Esophagus squamous epithelium (tissue), 5 donors: ENCODE measurements around the gene ANKS1A. TPM values are rescaled to one million over a fixed set of nuclear protein-coding genes. Genes with fewer than 3 reads are reported as not detected.

Experiments used
- DNase-seq: peaks from one replicate; lab custom pipeline; 2025; lab: John Stamatoyannopoulos, UW
- H3K27ac ChIP-seq, 4 donors: fragments of 200-600 bp; sonication (generic); one replicate each; pipeline ENCODE4 v1.5.1; 2016 to 2019; ENCODE audit warnings: mild to moderate bottlenecking in 1 of 4
- H3K27me3 ChIP-seq, 4 donors: fragments of 200-600 bp; sonication (generic); 1 replicate in 3 of 4; 2 replicates in 1 of 4; pipeline versions ENCODE4 v1.5.1 to v1.6.0; 2017 to 2021; ENCODE audit warnings: antibody characterized with exemption in 1 of 4
- H3K36me3 ChIP-seq, 3 donors: fragments of 200-600 bp; sonication (generic); one replicate each; pipeline ENCODE4 v1.5.1; 2016 to 2019
- H3K4me1 ChIP-seq, 3 donors: fragments of 200-600 bp; sonication (generic); one replicate each; pipeline ENCODE4 v1.5.1; 2017 to 2019
- H3K4me3 ChIP-seq, 4 donors: fragments of 200-600 bp; sonication (generic); 1 replicate in 3 of 4; 2 replicates in 1 of 4; pipeline ENCODE4 v1.5.1; 2016 to 2019; ENCODE audit warnings: mild to moderate bottlenecking in 2 of 4, moderate library complexity in 1 of 4
- H3K9me3 ChIP-seq, 3 donors: fragments of 200-600 bp; sonication (generic); one replicate each; pipeline ENCODE4 v1.5.1; 2016 to 2019
- POLR2A ChIP-seq, 4 donors: fragments of 450-650 bp; IDR thresholded peaks; one replicate each; pipeline ENCODE4 v1.6.1; 2017; ENCODE audit warnings: antibody characterized with exemption in 4 of 4, mild to moderate bottlenecking in 4 of 4, moderate library complexity in 3 of 4
- WGBS, 2 donors: methylation state at CpG; one replicate each; pipeline ENCODE4 v1.1.5; 2018; 5-methylcytosine and 5-hydroxymethylcytosine counted together
- intact Hi-C: fragments of 100-400 bp; cut with DNase I; formaldehyde crosslinking; loops from one replicate; pipeline ENCODE4 v1.15.0; 2022
- total RNA-seq, 4 donors: library from RNA; depleted of rRNA; stranded (reverse); fragments of >200 nt; gene quantifications; one replicate each; pipeline ENCODE4 v1.1.0, GENCODE V29; 2016
- TF ChIP-seq, protein P1 (sequence below), 6 experiments: fragments of 450-650 bp in 4 of 6; fragments of 200-600 bp in 2 of 6; sonication (generic) in 2 of 6; IDR thresholded peaks; one replicate each; pipeline ENCODE4 v1.5.1; 2016 to 2019; ENCODE audit warnings: antibody characterized with exemption in 6 of 6, mild to moderate bottlenecking in 4 of 6, moderate library complexity in 4 of 6
- donor health status: DM: yes; HTN: yes; CAD: no.

The ANKS1A gene
- total RNA-seq, 4 donors from 2014 or later: 12.6 to 27.1 (median 17.5) TPM

DNA sequence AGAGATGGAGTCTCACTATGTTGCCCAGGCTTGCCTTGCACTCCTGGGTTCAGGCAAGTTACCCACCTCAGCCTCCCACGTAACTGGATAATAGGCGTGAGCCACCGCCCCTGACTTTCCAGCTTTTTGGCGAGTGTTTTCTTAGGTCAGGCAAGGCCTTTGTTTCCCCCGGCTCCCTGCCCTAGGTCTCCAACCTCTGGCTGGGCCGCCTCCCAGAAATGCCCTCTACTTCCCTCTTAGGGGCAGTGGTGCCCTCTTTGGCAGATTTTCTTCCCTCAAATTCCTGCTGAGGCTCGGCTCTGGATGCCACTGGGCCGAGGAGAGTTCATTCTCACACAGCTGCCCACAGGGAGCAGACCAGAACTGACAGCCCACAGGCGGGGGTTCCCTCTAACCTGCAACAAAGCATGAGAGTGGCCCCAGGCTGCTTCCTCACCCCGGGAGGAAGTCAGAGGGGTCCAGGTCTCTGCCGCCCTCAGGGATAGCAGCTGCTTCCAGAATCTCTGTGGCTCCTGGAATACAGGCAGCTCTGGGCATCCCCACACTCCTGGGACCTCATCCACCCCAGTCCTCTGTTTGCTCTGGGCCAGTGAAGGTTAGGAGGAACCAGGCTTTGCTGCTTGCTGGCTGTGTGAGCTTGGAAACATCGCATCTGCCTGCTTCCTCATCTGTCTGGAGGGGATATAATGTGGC, 195.6 kb downstream of the ANKS1A start:
- TF ChIP-seq POLR2A (IDR thresholded peaks at IDR 0.05): no peak
- TF ChIP-seq, protein P1, sequence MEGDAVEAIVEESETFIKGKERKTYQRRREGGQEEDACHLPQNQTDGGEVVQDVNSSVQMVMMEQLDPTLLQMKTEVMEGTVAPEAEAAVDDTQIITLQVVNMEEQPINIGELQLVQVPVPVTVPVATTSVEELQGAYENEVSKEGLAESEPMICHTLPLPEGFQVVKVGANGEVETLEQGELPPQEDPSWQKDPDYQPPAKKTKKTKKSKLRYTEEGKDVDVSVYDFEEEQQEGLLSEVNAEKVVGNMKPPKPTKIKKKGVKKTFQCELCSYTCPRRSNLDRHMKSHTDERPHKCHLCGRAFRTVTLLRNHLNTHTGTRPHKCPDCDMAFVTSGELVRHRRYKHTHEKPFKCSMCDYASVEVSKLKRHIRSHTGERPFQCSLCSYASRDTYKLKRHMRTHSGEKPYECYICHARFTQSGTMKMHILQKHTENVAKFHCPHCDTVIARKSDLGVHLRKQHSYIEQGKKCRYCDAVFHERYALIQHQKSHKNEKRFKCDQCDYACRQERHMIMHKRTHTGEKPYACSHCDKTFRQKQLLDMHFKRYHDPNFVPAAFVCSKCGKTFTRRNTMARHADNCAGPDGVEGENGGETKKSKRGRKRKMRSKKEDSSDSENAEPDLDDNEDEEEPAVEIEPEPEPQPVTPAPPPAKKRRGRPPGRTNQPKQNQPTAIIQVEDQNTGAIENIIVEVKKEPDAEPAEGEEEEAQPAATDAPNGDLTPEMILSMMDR (IDR thresholded peaks at IDR 0.05): no peak
- Histone ChIP-seq H3K4me3 (no peak overlapping the region), H3K4me1 (peaks cover 5 to 59% (median 39%) of the 10 kb centered on the region in 3 donors), H3K27me3 (no peaks in the 10 kb centered on the region), H3K9me3 (no peaks in the 10 kb centered on the region), H3K27ac (peak overlapping the region in 3 of 4 donors; percentile 17 to 27 (median 21)), H3K36me3 (peaks cover 33 to 100% (median 53%) of the 10 kb centered on the region in 3 donors)
- WGBS, 2 donors: 54 to 76% methylated on average over 6 to 8 of the region's 12 CpGs
- intact Hi-C loops: no loop called here
- no peak for DNase-seq

- Histone ChIP-seq H3K4me3 (no peak overlapping the region), H3K9me3 (no peaks in the 10 kb centered on the region), H3K27me3 (no peaks in the 10 kb centered on the region), H3K36me3 (peaks cover 32 to 100% (median 53%) of the 10 kb centered on the region in 3 donors), H3K27ac (peak overlapping the region in 1 of 4 donors; percentile 57), H3K4me1 (peaks cover 5 to 59% (median 29%) of the 10 kb centered on the region in 3 donors)
- 89 to 93% methylated on average over 18 to 19 of the region's 30 CpGs for WGBS, 2 donors
- DNase-seq: no peak
- intact Hi-C loops: no loop called here
- no peak for TF ChIP-seq POLR2A (IDR thresholded peaks at IDR 0.05)
- TF ChIP-seq, protein P1 (IDR thresholded peaks at IDR 0.05): no peak
Measured at GRCh38 chr6:35085359-35086281, 196.6 kb downstream of the ANKS1A start.

GRCh38 chr6:35086282-35086632, 197.2 kb downstream of the ANKS1A start:
- peaks cover 32 to 98% (median 50%) of the 10 kb centered on the region in 3 donors for H3K36me3 ChIP-seq
- peaks cover 2 to 55% (median 23%) of the 10 kb centered on the region in 3 donors for H3K4me1 ChIP-seq
- no peak overlapping the region for H3K4me3 ChIP-seq
- DNase-seq: no peak
- 92 to 96% methylated on average over 9 of the region's 10 CpGs for whole genome bisulfite sequencing, 2 donors
- H3K27ac ChIP-seq: peak overlapping the region in 3 of 4 donors; percentile 1 to 57 (median 42)
- H3K27me3 ChIP-seq: no peaks in the 10 kb centered on the region
- no peak for TF ChIP-seq POLR2A (IDR thresholded peaks at IDR 0.05)
- no peaks in the 10 kb centered on the region for H3K9me3 ChIP-seq
- intact Hi-C loops: no loop called here

DNA sequence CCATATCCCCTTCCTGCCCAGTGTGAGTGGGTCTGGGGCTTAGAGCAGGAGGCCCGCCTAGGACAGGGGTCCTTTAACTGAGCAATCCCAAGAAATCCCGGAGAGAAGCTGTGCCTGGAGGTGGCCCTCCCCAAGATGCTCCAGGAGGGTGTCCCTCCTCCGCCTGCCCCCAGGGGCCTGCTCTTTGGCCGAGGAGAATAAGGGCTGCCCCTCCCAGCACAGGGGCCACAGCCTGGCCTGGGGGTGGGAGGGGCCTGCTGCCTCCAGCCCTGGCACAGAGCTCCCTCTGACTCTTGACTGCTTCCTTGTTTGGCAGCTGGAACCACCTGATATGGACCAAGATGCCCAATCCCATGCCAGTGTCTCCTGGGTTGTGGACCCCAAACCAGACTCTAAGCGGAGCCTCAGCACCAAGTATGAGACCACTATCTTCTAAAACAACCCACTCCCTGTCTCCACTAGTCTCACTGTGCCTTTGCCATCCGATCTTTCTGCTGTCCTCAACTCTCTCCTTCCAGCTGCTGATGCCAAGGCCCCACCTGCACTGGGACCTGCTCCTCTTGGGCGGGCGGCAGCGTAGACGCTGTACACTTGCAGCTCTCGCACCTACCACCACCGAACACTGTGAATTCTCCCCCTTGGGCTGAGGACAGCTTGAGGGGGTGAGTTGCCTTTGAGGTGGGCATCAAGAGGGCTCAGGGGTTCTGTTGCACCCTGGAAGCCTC, 197.7 kb downstream of the ANKS1A start:
- no peaks in the 10 kb centered on the region for H3K9me3 ChIP-seq
- 94 to 97% methylated on average over 8 of the region's 12 CpGs for WGBS, 2 donors
- peaks cover 0 to 55% (median 17%) of the 10 kb centered on the region in 3 donors for H3K4me1 ChIP-seq
- no peak overlapping the region for H3K4me3 ChIP-seq
- no peak for TF ChIP-seq POLR2A (IDR thresholded peaks at IDR 0.05)
- TF ChIP-seq, protein P1 (IDR thresholded peaks at IDR 0.05): no peak
- peaks cover 32 to 98% (median 46%) of the 10 kb centered on the region in 3 donors for H3K36me3 ChIP-seq
- H3K27ac ChIP-seq: peak overlapping the region; percentile 1 to 57 (median 33)
- intact Hi-C loops: no loop called here
- DNase-seq: no peak
- H3K27me3 ChIP-seq: no peaks in the 10 kb centered on the region
